Measurements from ENCODE around the gene OTOG.

GRCh38 chr11:17691976-17692375, 144.9 kb downstream of the OTOG start:
- TF ChIP-seq ZNF37A (tag by site-specific recombination; IDR thresholded peaks at IDR 0.05) (no peak), CTCF (tag by site-specific recombination; IDR thresholded peaks at IDR 0.05) (no peak), ZNF335 (tag by site-specific recombination; conservative IDR thresholded peaks at IDR 0.05) (no peak), HOXD13 (CRISPR knock-in tag; IDR thresholded peaks at IDR 0.05; ENCODE audit: borderline replicate concordance) (no peak), ZNF580 (tag by site-specific recombination; IDR thresholded peaks at IDR 0.05) (no peak), ZBTB1 (tag by site-specific recombination; IDR thresholded peaks at IDR 0.05) (no peak)

All from HEK293 (cell line).